GM19238 (cell line): ENCODE data around the gene NEK6.

Source experiments
- DNase-seq: peaks from one replicate; pipeline ENCODE4 v3.0.0; 2011; ENCODE audit warnings: low spot score; ENCODE audit not compliant: insufficient read length

Gene NEK6

DNA sequence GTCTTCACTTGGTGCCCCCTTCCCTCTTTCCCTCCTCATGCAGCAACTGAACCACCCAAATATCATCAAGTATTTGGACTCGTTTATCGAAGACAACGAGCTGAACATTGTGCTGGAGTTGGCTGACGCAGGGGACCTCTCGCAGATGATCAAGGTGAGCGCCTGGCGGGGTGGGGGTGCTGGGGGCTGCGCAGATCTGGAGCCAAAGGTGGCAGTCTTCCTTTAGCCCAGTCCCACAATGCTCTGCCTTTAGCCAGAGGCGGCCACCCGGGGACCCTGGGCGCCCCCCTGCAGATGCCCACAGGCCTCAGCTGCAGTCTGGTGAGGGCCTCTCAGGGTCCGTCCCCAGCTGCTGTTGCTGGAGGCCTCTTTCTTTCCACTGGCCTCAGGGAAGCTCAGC, 63.7 kb downstream of the NEK6 start:
- no peak for DNase-seq

DNA sequence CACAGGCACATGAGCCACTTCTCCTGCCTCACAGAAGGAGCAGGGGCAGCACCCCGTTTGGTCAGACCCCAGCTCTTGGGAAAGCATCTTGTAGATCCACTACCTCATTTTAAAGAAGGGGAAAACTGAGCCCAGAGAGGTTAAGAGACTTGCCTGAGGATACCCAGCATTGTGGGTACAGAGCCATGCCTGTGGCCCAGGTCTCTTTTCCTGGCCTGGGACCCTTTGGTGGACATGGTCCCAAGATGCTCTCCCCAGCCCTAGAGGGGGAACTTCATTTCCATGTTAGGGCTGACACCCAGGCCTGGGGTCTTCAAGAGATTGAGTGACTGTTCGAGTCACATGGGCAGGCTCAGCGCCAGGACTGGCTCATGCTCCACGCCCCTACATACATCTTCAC, 64.2 kb downstream of the NEK6 start:
- DNase-seq = no peak

DNA sequence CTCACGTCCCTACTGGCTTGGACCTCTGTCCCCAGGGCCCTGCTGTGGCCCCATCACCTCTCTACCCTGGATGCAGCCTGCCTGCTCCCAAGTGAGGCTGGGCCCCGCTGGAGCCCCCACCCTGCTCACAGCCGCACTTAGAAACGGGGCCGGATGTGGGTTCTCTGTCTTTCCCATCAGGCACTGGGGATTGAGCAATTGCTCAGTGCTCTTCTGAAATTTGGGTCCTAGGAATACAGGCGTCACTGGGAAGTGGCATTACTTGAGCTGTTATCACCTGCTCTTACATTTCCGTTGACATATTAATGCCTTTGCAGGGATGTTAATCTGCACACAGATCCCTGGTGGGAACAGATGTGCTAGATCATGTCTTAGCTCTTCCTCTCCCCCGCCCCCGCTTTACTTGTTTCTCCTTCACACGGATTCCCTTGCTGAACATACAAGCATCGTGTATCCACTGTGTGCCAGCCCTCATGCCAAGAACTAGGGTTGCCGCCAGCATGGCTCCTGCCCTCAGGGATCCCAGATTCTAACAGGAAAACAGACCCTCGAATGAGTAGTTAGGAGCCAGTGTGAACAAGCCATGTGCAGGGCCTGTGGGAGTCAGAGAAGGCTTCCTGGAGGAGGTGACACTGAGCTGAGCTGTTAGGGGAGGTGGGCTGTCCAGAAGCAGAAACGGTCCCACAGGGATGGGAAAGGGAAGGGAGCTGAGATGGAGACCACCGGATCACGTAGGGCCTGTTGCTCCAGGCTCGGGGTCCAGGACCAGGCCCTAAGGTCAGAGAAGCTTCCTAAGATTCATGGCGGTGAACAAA, 65.1 kb downstream of the NEK6 start:
- no peak for DNase-seq

DNA sequence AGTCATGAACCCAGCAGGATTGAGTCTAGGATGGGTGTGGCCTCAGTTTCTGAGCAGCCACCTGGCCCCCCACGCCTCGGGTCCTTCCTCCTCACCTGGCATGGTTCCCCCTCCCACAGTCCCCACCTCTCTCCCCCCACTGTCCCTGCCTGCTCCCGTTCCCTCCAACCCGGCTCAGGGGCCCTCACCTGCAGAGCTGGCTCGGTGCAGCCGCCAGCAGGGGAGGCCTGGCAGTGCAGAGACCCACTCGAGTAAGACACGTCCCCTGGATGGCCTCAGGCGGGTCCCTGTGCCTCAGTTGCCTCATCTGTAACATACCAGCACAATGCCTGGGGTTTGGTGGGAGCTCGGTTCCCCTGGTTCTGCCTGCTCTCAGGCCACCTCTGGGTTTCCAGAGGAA, 66.2 kb downstream of the NEK6 start:
- DNase-seq = no peak

DNA sequence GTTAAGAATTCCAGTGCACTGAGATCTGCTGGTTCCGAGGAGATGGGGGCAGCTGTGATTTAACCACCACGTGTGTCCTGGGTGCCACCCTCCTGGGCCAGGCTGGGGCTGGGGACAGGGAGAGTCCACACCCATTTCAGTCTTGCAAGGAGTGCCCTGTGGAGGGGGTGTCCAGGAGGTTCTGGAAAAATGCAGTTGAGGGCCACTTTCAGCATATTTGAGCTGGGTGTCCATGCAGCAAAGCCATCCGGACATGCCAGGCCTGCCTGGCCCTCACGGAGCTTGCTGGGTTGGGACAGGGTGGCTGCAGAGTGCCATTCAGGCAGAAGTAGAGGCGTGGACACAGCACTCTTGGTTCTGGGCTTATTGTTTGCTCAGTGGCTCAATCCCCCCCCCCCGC, 68.1 kb downstream of the NEK6 start:
- DNase-seq = no peak

DNA sequence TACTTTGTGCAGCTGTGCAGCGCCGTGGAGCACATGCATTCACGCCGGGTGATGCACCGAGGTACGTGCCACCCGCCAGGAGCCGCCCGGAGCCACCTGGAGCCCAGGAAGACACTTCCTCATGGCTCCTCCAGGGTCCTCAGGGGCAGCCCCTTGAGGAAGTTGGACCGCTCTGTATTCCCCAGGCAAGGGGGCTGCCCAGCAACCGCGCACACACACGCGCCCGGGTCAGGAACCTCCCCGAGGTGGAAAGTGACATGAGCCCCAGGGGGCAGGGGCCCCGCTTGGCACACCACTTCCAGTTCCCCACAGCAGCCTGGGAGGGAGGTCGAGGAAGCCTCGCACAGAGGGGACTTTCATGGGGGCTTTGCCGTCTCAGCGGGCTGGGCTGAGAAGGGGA, 68.6 kb downstream of the NEK6 start:
- DNase-seq = no peak

DNA sequence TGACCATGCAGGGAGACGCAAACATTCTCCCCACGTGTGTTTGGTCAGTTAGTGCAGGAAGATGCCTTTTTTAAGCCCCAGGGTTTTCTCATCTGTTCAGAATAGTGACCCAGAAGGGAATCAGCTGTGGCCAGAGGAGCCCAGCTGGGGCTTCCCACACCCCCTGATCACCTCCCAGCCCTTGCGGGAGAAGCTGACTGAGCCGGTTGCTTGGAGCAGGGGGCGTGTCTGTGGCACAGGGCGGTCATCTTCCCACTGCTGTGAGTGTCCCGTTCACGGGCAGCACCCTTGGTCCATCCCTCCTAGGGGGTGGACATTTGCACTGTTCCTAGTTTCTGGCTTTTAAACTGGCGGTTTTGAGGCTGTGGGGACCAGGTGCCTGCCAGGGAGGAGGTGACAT, 69.7 kb downstream of the NEK6 start:
- DNase-seq = no peak

DNA sequence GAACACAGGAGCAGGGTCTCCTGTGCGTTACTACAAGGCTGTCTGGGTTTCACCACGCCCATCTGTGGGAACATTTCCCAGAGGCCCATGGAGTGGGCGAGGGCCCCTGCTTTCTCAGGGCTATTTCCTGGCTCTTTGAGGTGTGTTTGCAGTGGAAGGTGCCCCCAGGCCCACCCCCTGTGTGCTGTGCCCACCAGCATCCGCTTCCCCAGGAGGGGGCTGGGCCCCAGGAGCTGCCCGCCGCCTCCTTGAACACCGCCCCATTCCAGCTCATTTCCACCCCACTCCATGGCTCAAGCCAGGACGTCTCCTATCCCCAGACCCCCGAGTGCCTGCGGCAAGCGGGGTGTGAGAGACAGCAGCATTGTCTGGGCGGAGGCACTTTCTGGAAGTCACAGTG, 70.5 kb downstream of the NEK6 start:
- no peak for DNase-seq

DNA sequence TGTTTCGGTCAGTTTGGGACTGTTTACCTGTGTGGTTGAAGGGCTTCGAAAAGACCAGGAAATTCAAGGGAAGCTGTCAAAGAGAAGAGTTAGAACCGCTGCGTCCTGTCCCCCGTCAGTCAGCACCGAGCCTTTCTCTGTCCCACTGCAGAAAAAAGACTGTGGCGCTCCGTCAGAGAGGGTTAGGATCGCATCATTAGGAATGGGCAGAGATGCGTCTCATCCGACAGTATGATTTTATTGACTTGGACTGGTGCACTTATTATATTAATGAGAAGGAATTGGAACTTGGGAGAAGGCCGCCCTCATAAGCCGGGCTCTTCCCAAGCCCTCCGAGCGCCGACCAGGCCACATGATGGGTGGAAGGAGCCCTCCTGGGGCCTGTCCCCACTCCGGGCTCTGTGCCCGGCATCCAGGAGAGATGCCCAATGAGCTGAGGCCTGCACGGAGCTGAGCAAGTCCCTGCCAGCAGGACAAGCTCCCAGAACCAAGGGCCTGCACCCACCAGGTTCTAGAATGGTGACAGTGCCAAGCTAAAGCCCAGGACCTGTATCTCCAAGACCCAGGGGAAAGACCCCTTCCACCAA, 71.5 kb downstream of the NEK6 start:
- DNase-seq = no peak

DNA sequence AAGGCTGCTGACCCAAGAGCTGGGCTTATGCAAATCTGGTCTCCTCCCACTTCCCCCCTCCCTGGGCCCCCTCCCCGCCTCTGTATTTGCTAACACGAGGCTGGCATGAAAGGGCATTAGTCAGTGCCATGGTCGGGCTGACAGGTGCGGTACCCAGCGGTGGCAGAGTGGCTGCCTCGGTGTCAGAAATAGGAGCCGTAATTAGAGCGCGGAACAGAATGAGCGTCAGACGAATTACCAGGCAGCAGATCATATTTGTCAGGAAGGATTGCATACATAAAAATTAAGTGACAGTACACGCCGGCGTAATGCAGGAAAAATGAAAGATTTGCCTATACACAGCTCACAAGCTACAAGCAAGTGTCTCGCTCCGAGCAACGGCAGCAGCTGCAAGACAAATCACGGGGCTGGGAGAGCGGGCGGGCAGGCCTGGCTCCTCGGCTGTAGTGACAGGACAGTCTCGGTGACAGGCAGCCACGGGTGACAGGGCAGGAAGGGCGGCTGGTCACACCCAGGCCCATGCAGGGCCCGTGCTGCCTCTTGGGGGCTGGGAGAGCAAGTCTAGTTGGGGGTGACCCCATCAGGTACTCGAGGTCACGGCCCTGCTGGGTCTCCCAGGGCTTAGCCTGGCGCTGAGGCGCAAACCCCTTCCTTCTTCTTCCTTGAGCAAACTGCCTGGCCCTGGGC, 72.4 kb downstream of the NEK6 start:
- no peak for DNase-seq

DNA sequence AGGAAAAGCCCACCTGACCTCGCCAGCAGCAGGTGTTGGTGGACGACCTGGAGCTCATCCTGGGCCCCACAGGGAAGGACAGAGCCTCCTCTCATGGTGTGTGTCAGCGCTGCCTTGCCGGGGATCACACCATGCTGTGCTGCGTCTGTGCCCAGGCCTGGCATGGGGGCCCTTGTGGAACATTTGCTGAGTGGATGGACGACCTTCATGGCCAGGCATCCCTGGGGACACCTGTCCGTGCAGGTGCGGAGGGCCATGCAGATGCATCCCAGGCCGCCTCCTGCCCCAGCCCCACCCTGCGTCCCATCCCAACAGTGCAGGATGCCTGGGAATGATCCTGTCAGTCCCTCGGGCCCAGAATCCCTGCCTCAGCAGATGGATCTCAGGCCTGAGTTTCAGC, 73.8 kb downstream of the NEK6 start:
- no peak for DNase-seq

DNA sequence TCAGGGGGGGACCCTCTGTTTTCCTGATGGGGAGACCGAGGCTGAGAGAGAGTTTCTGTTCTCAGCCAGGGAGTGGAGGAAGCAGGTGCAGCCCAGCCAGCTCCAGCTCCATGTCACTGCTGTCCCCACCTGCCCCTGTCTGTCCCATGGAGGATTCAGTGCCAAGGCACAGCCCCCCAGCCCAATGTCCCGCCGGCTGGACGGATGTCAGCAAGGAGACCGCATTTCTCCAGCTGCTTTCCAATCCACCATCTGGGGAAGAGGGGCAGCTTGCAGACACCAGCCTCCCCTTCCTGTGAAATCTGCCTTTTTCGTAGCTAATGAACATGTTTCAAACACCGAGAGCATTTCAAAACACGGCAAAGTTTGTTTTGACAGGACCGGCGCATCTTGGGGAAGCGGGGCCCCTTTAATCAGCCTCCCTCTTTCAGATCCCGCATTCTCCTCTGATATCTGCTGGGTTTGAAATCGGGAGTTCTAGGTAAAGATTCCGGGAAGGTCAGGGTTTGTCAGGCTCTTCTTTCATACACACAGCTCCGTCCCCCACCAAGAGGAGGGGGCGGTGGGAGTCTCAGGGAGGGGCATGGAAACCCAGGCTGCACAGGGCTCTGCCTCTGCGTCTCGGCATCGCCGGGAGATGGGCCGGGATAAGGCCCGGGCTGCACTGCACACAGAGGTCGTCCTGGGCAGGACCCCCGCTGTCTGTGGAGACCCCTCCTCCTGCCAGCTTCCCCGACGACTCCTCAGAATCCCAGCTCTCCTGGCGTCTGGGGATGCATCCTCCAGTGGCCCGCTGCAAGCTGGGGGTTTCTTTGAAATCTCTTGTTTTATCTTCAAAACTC, 74.8 kb downstream of the NEK6 start:
- no peak for DNase-seq

DNA sequence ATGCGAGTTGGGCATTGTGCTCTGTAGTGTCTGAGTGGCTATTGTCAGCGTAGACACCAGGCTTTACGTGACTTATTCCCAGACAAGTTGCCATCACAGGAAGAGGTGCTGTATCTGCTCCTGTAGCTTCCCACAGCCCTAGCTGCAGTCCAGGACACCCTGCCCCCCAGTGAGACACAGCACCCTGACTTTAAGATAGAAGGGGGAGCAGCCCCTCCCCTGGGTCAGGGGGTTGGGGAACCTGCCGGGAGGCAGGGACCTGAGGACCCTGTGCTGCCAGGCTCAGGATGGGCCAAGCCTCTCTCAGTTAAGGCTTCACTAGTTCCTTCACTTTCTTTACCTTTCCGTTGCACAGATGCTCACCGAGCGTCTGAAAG, 75.4 kb downstream of the NEK6 start:
- DNase-seq = no peak

DNA sequence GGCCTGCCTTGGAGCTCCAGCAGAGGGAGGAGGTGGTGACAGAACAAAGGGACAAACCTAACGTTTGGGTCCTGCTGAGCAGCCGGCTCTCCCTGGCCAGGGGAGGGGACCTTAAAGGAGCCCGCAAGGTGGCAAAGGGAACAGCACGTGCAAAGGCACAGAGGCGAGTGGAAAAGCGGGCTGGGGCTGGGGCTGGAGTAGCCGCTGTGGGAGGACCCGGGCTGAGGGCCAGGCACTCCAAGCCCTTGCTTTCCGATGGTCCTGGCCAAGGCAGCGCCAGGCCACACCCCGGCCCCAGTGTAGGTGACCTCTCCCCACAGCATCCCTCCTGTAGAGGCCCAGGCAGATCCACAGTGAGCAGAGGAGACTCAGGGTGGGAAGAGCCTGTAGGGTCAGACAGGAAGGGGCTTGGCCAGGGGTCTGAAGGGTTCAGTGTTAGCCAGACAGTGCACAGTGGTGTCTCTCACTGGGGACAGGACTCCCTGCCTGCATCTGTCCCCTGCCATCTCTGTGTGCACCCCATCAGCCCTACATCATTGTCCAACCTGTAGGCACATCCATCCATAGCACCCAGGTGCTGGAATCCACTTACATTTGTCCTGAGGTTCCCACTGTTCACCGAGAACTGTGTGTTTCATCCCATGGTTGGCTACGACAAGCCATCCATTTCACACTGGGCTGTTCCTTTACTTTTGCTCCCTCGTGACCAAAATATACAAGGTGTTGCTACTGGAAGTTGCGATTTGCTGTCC, 77.0 kb downstream of the NEK6 start:
- no peak for DNase-seq

DNA sequence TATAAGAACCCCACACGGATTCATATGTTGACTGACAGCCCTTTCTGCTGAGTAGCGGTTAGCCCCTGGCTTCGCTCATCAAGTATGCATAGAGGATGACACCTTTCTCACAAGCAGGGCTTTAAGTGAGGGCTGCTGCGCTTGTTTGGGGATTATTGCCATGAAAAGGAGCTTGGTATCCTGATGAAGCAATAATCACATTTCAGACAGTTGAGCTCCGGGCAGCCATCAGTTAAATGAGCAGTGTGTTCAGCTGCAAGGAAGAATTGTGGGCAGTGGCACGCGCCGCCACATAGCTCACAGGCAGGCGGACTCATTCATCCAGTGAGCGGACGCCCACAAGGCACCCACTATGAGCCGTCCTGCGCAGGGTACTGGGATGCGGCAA, 77.6 kb downstream of the NEK6 start:
- DNase-seq = no peak

DNA sequence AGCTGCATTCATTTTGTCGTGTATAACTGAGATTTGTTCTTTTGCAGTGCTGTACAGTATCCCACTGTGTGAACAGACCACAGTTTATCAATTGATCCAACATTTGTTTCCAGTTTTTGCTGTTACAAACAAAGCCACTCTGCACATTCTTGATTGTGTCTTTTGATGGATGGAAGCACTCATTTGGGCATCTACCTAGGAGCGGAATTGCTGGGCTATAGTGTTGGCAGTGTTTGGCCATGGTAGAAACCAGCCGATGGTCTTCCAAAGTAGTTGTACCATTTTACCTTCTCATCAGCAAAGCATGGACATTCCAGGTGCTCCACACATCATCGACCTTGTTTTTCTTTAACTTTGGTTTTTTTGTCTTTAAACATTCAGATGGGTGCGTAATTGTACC, 79.8 kb downstream of the NEK6 start:
- no peak for DNase-seq

DNA sequence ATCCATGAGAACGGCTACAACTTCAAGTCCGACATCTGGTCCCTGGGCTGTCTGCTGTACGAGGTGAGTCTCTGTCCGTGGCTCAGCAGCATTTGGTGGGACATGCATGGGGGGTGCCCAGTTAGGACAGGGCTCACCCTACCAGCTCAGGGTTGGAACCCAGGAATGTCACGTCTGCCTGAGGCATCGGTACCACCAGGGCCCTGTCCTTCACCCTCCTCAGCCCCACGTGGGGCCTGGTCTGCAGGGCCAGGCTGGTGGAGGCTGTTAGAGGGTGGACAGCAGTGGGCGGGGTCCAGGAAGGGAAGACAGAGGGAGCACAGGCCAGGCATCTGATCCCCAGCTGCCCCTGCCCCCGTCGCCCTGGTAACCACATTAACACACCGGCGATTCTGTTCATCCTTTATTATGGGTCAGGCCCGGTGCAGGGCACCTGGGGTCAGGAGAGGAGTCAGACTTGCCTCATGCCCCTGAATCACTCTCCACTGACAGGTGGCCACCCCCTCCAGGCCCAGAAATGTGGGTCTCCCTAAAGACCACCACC, 81.9 kb downstream of the NEK6 start:
- DNase-seq = no peak

DNA sequence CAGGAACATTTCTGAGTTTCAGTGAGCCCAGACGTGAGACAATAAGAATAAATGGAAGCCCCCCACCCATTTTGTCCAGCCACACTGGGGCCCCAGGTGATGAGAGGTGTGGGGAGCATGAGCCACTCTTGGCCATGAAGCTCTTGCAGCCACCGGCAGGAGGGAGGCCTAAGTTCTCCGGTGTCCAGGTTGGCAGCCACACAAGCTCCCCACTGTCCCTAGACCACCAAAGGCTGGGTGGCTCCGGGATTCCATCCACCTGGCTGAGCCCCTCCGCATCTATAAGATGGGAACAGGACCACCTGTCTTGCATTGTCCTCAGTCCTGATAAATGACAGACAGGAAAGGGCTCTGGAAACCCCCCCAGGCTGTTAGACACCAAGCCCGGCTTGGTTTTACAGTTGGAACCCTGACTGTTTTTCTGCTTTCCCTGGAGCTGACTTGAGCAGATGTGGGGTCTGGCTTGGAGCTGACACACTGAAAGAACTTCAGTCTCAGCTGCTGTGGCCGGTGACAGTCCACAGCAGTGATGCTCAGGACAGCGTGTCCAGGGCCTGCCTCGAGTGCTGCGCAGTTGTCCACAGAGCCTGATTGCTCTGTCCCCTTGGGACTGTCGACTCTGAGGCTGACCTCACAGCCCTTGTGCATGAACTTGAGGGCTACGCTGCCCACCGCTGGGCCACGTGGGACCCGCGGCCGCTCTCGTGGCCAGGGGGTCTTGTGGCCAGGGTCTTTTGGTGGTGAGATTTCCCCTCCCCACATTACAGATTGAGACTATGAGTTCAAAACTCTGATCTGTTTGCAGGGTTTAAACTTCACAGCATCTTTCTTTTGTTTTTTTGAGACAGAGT, 82.7 kb downstream of the NEK6 start:
- no peak for DNase-seq

DNA sequence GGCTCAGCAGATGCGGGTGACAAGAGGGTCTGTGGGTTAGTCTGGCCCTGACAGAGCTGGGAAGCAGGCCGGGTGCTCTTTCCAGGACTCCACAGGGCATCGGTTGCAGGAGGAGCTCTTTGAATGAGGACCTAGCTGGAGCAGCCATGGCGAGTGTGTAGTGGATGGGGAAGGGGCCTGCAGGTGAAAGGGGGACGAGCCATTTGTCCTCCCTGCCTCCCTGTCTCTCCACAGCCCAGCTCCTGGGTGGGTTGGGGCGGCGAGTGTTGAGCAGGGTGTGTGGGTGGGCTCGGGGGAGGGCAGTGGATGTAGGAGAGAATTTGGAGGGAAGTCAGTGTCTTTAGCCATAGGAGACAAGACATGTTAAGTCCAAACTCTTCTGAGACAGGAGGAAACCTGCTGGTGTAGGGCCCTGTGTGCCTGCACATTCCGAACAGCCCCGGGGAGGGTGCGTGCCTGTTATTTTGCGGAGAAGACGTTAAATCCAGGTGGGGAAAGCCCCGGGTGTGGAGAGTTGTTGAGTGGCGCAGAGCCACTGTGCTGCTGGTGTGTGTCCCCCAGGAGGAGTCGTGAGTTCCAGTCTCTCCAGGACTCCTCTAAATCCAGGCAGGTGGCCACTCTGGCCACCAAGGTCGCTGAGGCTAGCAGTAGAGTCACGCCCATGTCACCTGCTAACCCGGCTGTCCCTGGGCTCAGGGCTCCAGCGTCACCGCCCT, 83.9 kb downstream of the NEK6 start:
- no peak for DNase-seq
